ENCODE results near the gene FCGR3A.
"Not testable (repeated sequence)": the region's sequence is repeated elsewhere in the genome, so short reads cannot be mapped to it uniquely, and the experiment has no call there.

GRCh38 chr1:161597077-161597476 lies 47.5 kb upstream of the FCGR3A start:
- TF ChIP-seq RAD21 (IDR thresholded peaks at IDR 0.05; ENCODE audit: low read length); TCF12 (IDR thresholded peaks at IDR 0.05): not testable (repeated sequence)

Measured in SK-N-SH (cell line).